ENCODE data around the gene NCBP3. TPM values are rescaled to one million over a fixed set of nuclear protein-coding genes. Genes with fewer than 3 reads are reported as not detected.

NCBP3 gene
- total RNA-seq, 4 donors from 2014 or later, result 9.5 to 15.2 (median 14.5) TPM

GRCh38 chr17:3827124-3827773 lies 18.8 kb downstream of the NCBP3 start:
- H3K4me1 ChIP-seq, result peaks cover 17 to 24% of the 10 kb centered on the region in 2 donors
- intact Hi-C loops (cut with DNase I; ENCODE audit: low total_unique reads), result loop anchor here (5.0 kb wide), 1 partner anchor 145 kb away; no protein-coding TSS in a partner anchor
- no peak overlapping the region for H3K4me3 ChIP-seq
- in situ Hi-C loops (cut with MboI; ENCODE audit: low sequenced_read_pairs in 4 of 4), result loop anchor here in 1 of 4 donors (10.0 kb wide), 1 partner anchor 92 kb away; no protein-coding TSS in a partner anchor
- TF ChIP-seq, protein P1, sequence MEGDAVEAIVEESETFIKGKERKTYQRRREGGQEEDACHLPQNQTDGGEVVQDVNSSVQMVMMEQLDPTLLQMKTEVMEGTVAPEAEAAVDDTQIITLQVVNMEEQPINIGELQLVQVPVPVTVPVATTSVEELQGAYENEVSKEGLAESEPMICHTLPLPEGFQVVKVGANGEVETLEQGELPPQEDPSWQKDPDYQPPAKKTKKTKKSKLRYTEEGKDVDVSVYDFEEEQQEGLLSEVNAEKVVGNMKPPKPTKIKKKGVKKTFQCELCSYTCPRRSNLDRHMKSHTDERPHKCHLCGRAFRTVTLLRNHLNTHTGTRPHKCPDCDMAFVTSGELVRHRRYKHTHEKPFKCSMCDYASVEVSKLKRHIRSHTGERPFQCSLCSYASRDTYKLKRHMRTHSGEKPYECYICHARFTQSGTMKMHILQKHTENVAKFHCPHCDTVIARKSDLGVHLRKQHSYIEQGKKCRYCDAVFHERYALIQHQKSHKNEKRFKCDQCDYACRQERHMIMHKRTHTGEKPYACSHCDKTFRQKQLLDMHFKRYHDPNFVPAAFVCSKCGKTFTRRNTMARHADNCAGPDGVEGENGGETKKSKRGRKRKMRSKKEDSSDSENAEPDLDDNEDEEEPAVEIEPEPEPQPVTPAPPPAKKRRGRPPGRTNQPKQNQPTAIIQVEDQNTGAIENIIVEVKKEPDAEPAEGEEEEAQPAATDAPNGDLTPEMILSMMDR (IDR thresholded peaks at IDR 0.05 in 4 of 5, conservative IDR thresholded peaks at IDR 0.05 in 1 of 5), result peak in 4 of 5 experiments; percentile 17 to 49 (median 23)
- TF ChIP-seq POLR2A (IDR thresholded peaks at IDR 0.05), result no peak
- no peak overlapping the region for H3K27ac ChIP-seq
- no peaks in the 10 kb centered on the region for H3K27me3 ChIP-seq
- ATAC-seq, result no peak
- no peaks in the 10 kb centered on the region for H3K9me3 ChIP-seq
- peaks cover 0 to 39% of the 10 kb centered on the region in 2 donors for H3K36me3 ChIP-seq
- DNase-seq, result peak in 1 of 2 donors; percentile 31

DNA sequence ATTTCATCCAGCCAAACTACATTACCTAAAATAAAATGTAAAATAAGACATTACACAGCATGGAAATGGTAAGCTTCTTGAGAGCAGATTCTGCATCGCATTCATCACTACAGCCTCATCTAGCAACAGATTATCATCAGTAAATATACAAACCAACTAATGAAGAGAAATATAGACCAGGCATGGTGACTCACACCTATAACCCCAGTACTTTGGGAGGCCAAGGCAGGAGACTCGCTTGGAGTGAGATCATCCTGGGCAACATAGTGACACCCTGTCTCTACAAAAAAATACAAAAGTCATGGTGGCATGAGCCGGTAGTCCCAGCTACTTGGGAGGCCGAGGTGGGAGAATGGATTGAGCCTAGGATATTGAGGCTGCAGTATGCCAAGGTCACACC lies 19.9 kb downstream of the NCBP3 start:
- no peak for TF ChIP-seq POLR2A (IDR thresholded peaks at IDR 0.05)
- TF ChIP-seq, protein P1 (IDR thresholded peaks at IDR 0.05 in 4 of 5, conservative IDR thresholded peaks at IDR 0.05 in 1 of 5), result no peak
- Histone ChIP-seq H3K36me3 (peaks cover 0 to 50% of the 10 kb centered on the region in 2 donors), H3K9me3 (no peaks in the 10 kb centered on the region), H3K27me3 (no peaks in the 10 kb centered on the region), H3K4me3 (no peak overlapping the region), H3K27ac (no peak overlapping the region), H3K4me1 (peaks cover 17 to 24% of the 10 kb centered on the region in 2 donors)
- ATAC-seq (no peak), DNase-seq (no peak)
- in situ Hi-C loops (cut with MboI; ENCODE audit: low sequenced_read_pairs in 4 of 4) (loop anchor here in 1 of 4 donors (10.0 kb wide), 1 partner anchor 91 kb away; no protein-coding TSS in a partner anchor), intact Hi-C loops (cut with DNase I; ENCODE audit: low total_unique reads) (loop anchor here (5.0 kb wide), 1 partner anchor 144 kb away; no protein-coding TSS in a partner anchor)

GRCh38 chr17:3821101-3821500 lies 24.9 kb downstream of the NCBP3 start:
- no peak for ATAC-seq
- no peak for DNase-seq
- no peaks in the 10 kb centered on the region for H3K27me3 ChIP-seq
- H3K4me1 ChIP-seq, result peaks cover 0 to under 1% of the 10 kb centered on the region in 2 donors
- no peaks in the 10 kb centered on the region for H3K9me3 ChIP-seq
- intact Hi-C loops (cut with DNase I; ENCODE audit: low total_unique reads), result no loop called here
- no peak overlapping the region for H3K4me3 ChIP-seq
- in situ Hi-C loops (cut with MboI; ENCODE audit: low sequenced_read_pairs in 4 of 4), result loop anchor here in 2 of 4 donors (5.0 to 10.0 kb wide), 2 partner anchors 84 to 86 kb away; no protein-coding TSS in a partner anchor
- no peak for TF ChIP-seq POLR2A (IDR thresholded peaks at IDR 0.05)
- TF ChIP-seq, protein P1 (IDR thresholded peaks at IDR 0.05 in 4 of 5, conservative IDR thresholded peaks at IDR 0.05 in 1 of 5), result no peak
- no peak overlapping the region for H3K27ac ChIP-seq
- peaks cover 0 to 94% of the 10 kb centered on the region in 2 donors for H3K36me3 ChIP-seq

- H3K9me3 ChIP-seq, result no peaks in the 10 kb centered on the region
- no peaks in the 10 kb centered on the region for H3K27me3 ChIP-seq
- peaks cover 0 to 79% of the 10 kb centered on the region in 2 donors for H3K36me3 ChIP-seq
- DNase-seq (no peak), ATAC-seq (no peak)
- in situ Hi-C loops (cut with MboI; ENCODE audit: low sequenced_read_pairs in 4 of 4) (loop anchor here in 1 of 4 donors (10.0 kb wide), 1 partner anchor 84 kb away; no protein-coding TSS in a partner anchor), intact Hi-C loops (cut with DNase I; ENCODE audit: low total_unique reads) (no loop called here)
- H3K27ac ChIP-seq, result no peak overlapping the region
- peaks cover 15 to 17% of the 10 kb centered on the region in 2 donors for H3K4me1 ChIP-seq
- no peak overlapping the region for H3K4me3 ChIP-seq
- no peak for TF ChIP-seq POLR2A (IDR thresholded peaks at IDR 0.05)
- TF ChIP-seq, protein P1 (IDR thresholded peaks at IDR 0.05 in 4 of 5, conservative IDR thresholded peaks at IDR 0.05 in 1 of 5), result no peak
Observed at GRCh38 chr17:3818786-3819185, 27.3 kb downstream of the NCBP3 start.

Measured in gastrocnemius medialis (tissue), 4 donors.